GM12865 (cell line): ENCODE results near the gene MIA2.
"Not testable (repeated sequence)": the region's sequence is repeated elsewhere in the genome, so short reads cannot be mapped to it uniquely, and the experiment has no call there.

Experiments
- DNase-seq: peaks from one replicate; pipeline ENCODE4 v3.0.0; 2010; ENCODE audit warnings: low read depth
- H3K4me3 ChIP-seq: 2 replicates; pipeline ENCODE4 v1.5.1; 2011; ENCODE audit warnings: mild to moderate bottlenecking, low read depth, low read length, control low read depth
- CTCF ChIP-seq: IDR thresholded peaks from 2 replicates; pipeline ENCODE4 v1.5.1; 2011; ENCODE audit warnings: low read length, control low read depth, low read depth, inconsistent platforms; ENCODE audit not compliant: insufficient read depth; ENCODE audit errors: missing control alignments

MIA2 gene

DNA sequence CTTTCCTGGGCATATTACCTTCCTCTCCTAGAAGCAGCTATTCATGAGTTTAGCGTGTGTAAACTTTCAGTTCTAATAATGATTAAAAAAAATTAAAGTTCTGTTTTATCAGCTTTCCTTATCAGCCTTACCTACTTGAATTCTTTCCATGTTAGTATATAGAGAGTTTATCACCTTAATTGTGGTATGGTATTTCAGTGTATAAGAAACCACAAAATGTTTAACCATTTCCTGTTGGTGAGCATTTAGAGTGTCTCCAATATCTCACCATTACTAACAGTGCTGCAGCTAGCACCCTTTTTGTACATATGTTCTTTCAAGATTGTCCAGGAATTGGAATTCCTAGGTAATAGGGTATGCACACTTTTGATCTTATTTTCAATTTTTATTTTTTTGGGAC is 109.1 kb downstream of the MIA2 start:
- H3K4me3 ChIP-seq, result no peak overlapping the region
- TF ChIP-seq CTCF, result no peak
- no peak for DNase-seq

DNA sequence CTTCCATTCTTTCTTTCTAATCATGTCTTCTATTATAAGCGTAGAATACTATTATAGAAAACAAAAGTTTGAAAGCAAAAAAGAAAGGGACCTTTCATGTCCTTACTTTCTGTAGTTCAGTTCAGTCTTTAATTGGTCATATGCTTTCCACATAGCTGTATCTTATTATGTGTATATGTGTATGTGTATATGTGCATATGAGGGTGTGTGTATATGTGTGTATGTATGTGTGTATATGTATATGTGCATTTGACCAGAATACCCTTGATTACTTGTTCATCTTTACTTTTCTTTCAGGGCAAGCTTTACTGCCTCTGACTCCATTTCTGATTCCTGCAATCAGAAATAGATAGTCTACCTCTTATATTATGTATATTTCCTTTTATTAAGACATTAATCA is 109.9 kb downstream of the MIA2 start:
- no peak for DNase-seq
- no peak for TF ChIP-seq CTCF
- no peak overlapping the region for H3K4me3 ChIP-seq

DNA sequence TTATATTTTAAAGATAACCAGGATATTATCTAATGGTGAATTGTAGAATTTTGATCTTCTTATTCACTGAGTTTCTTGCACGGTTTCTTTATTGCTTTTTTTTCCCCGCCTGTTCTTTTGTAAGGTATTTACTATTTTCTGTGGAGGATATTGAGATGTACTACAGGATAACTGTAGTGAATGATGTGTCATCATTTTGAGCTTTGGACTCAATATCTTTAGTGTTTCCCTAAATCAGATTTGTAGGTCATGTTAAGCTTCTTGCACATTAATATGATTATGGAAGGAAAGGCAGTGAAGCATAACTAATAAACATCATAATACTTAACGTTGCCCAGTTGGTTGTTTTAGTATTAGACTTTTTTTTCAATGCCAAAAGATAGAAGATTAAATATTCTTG is 117.2 kb downstream of the MIA2 start:
- H3K4me3 ChIP-seq, result no peak overlapping the region
- no peak for TF ChIP-seq CTCF
- no peak for DNase-seq

DNA sequence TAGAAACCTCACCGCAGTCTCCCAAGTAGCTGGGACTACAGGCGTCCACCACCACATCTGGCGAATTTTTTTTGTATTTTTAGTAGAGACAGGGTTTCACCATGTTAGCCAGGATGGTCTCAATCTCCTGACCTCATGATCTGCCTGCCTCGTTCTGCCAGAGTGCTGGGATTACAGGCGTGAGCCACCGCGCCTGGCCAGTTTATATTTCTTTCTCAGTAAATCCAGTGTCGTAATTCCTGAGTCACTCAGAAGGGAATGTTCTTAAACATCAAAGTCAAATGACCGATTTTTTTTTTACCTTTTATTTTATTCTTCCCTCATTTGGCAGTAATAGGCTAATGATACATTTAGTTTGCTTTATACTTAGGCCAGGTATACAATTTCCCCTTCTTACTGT is 118.0 kb downstream of the MIA2 start:
- no peak overlapping the region for H3K4me3 ChIP-seq
- no peak for DNase-seq
- no peak for TF ChIP-seq CTCF

DNA sequence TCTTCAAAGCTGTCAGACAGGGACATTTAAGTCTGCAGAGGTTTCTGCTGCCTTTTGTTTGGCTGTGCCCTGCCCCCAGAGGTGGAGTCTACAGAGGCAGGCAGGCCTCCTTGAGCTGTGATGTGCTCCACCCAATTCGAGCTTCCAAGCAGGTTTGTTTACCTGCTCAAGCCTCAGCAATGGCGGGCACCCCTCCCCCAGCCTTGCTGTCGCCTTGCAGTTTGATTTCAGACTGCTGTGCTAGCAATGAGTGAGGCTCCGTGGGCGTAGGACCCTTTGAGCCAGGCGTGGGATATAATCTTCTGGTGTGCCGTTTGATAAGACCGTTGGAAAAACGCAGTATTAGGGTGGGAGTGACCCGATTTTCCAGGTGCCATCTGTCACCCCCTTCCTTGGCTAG is 125.4 kb downstream of the MIA2 start:
- H3K4me3 ChIP-seq, DNase-seq: not testable (repeated sequence)

- DNase-seq, result no peak
- no peak overlapping the region for H3K4me3 ChIP-seq
- TF ChIP-seq CTCF, result no peak
Observed at GRCh38 chr14:39360316-39360715, 126.6 kb downstream of the MIA2 start.

GRCh38 chr14:39361556-39361955 is 127.8 kb downstream of the MIA2 start:
- not testable (repeated sequence) for H3K4me3 ChIP-seq, DNase-seq

DNA sequence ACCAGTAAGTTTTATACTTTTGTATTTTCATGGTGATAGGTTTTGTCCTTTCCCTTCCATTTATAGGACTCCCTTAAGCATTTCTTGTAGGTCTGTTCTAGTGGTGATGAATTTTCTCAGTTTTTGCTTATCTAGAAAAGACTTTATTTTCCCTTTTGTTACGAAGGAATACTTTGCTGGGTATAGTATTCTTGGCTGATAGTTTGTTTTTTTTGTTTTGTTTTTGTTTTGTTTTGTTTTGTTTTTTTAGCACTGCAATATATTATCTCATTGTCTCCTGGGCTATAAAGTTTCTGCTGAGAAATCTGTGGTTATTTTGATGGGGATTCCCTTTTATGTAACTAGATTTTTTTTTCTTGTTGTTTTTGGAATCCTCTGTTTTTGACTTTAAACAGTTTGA is 130.8 kb downstream of the MIA2 start:
- no peak for DNase-seq
- no peak overlapping the region for H3K4me3 ChIP-seq
- TF ChIP-seq CTCF, result no peak
